Memory B cell (primary cell): ENCODE data around the gene PAX7.

Experiments
- ATAC-seq: fragments of 150-1000 bp; cut with Tn5 transposase; 2 replicates; pipeline ENCODE4 v1.10.0; 2021; ENCODE audit warnings: low read depth, mild to moderate bottlenecking, moderate library complexity
- DNase-seq, 2 donors: peaks; one replicate each; pipeline ENCODE4 v3.0.0; 2022; ENCODE audit warnings: low spot score in 2 of 2
- H3K27ac Mint-ChIP-seq: one replicate; pipeline ENCODE4 v1.8.0; 2022; ENCODE audit warnings: mild to moderate bottlenecking, moderate library complexity, mixed read lengths
- H3K27me3 Mint-ChIP-seq: one replicate; pipeline ENCODE4 v1.8.0; 2022; ENCODE audit warnings: mixed read lengths
- H3K36me3 Mint-ChIP-seq: one replicate; pipeline ENCODE4 v1.8.0; 2022; ENCODE audit warnings: mild to moderate bottlenecking, mixed read lengths
- H3K4me1 Mint-ChIP-seq: one replicate; pipeline ENCODE4 v1.8.0; 2022; ENCODE audit warnings: mixed read lengths
- H3K4me3 Mint-ChIP-seq: one replicate; pipeline ENCODE4 v1.8.0; 2022; ENCODE audit warnings: mild to moderate bottlenecking, moderate library complexity, mixed read lengths
- H3K9me3 Mint-ChIP-seq: one replicate; pipeline ENCODE4 v1.8.0; 2022; ENCODE audit warnings: mixed read lengths

PAX7 gene

DNA sequence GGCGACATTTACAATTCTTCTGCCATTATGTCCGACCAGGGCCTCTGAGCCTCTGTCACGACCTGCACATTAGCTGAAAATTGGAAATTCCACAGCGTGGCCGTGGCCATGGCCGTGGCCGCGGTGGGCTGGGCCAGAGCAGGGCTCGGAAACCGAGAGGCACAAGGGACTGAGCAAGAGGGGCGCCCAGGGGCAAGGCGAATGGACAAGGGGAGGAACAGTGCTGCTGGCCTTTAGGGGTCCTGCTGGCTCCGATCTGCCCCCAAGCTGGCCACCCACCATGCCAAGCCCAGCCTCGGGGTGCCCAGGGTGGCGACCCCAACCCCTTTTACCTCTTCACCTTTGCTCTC lies 153.8 kb downstream of the PAX7 start:
- Mint-ChIP-seq H3K27ac (no peak overlapping the region), H3K36me3 (no peaks in the 10 kb centered on the region), H3K4me3 (no peak overlapping the region), H3K9me3 (no peaks in the 10 kb centered on the region), H3K4me1 (no peaks in the 10 kb centered on the region), H3K27me3 (peaks cover 4% of the 10 kb centered on the region)
- ATAC-seq, result no peak
- no peak for DNase-seq

DNA sequence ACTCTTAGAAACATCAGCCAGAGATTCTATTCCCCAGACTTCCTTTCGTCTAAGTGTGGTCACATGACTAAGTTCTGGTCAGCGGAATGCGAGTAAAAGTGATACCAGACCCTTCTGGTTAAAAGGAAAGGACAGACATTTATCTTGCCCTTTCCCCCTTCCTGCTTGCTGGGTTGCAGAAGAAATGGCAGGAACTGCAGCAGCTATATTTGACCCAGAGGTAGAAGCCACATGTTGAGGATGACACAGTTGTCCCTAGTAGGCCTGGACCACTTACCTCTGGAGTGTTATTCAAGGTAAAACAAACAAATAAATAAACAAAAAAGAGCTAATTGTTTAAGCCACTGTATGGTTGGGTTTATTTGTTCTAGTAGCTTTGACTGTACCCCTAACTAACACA lies 155.5 kb downstream of the PAX7 start:
- DNase-seq, result no peak
- Mint-ChIP-seq H3K36me3 (no peaks in the 10 kb centered on the region), H3K27me3 (peaks cover 12% of the 10 kb centered on the region), H3K27ac (no peak overlapping the region), H3K4me3 (no peak overlapping the region), H3K9me3 (peaks cover 2% of the 10 kb centered on the region), H3K4me1 (no peaks in the 10 kb centered on the region)
- no peak for ATAC-seq

DNA sequence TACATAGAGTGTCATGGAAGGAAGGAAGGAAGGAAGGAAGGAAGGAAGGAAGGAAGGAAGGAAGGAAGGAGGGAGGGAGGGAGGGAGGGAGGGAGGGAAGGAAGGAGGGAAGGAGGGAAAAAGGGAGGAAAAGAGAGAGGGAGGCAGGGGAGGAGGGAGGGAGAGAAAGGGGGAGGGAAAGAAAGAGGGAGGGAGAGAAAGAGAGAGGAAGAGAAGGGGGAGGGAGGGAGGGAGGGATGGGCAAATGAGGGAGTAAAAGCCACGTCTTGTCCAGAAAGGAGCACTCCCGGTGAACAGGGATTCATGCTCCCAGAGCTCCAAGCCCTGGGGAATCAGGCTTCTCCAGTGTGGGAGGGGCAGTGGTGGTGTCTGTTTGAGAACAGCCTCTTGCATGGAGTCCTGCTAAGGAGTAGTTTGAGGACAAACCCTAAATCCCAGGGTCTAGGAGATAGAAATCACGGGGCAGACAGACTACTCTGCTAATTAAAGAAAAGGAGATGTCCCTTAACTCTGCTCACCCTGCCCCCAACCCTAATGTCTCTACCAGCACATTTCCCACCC lies 157.3 kb downstream of the PAX7 start:
- no peak for ATAC-seq

DNA sequence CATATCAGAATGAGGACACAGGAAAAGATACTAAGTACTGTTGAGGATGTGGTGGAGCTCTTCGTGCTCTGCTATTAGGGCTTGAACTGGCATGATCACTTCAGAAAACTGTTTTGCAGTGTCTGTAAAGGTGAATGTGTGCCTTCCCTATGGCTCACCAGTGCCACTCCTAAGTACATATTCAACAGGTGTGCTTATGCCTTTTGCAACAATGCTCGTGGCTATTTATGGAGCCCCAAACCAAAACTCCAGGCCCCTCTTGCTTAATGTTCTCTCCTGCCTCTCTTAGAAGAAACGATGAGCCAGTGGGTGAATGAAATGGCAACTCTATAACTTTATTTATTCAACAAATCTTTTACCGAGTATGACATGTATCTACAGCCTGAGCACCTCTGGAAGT lies 158.6 kb downstream of the PAX7 start:
- Mint-ChIP-seq H3K4me3 (no peak overlapping the region), H3K27ac (no peak overlapping the region), H3K27me3 (peaks cover 20% of the 10 kb centered on the region), H3K4me1 (no peaks in the 10 kb centered on the region), H3K36me3 (no peaks in the 10 kb centered on the region), H3K9me3 (peaks cover 5% of the 10 kb centered on the region)
- no peak for DNase-seq
- ATAC-seq, result no peak

More for the DNA sequence above, 157.3 kb downstream of the PAX7 start:
- Mint-ChIP-seq H3K27me3 (peaks cover 18% of the 10 kb centered on the region), H3K9me3 (peaks cover 5% of the 10 kb centered on the region), H3K4me1 (no peaks in the 10 kb centered on the region), H3K36me3 (no peaks in the 10 kb centered on the region), H3K27ac (no peak overlapping the region), H3K4me3 (no peak overlapping the region)
- no peak for DNase-seq

DNA sequence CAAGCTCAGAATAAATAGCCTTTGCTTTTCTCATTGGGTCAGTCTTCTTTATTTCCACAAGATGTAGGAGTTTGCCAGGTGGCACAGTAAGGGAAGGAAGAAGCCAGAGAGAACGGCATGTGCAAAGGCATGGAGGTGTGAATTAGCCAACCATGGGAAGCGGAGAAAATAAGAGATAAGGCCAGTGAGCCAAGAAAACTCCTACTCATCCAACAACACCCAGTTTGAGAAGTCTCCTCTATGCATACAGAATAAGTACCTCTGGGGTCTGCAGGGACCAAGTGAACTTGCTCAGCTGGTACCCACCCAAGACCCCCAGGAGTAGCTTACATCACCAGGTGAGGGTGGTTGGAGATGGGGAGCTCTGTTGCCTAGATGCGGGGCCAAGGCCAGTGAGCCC lies 162.1 kb downstream of the PAX7 start:
- Mint-ChIP-seq H3K9me3 (peaks cover 5% of the 10 kb centered on the region), H3K27ac (no peak overlapping the region), H3K27me3 (peaks cover 25% of the 10 kb centered on the region), H3K4me1 (no peaks in the 10 kb centered on the region), H3K4me3 (no peak overlapping the region), H3K36me3 (peaks cover 2% of the 10 kb centered on the region)
- DNase-seq (no peak), ATAC-seq (no peak)

DNA sequence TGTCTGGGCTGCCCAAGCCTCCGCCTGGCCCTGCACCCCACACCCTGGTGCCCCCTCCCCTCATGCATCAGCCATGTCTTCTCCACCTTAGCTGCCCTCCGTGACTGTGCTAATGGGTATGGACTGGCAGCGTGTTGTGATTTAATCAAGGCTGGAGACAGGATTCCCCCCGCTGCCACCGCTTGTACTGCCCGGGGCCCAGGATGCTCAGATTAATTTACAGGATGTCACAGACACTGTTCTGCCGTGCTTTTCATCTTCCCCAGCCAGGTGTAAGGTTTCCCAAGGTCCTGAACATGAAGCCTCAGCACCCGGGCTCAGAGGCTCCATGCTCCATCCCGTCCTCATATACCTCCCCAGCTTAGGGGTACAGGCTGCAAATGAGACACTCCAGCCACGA lies 162.5 kb downstream of the PAX7 start:
- H3K36me3 Mint-ChIP-seq, result peaks cover 2% of the 10 kb centered on the region
- no peak for ATAC-seq
- H3K27me3 Mint-ChIP-seq, result peaks cover 25% of the 10 kb centered on the region
- no peak for DNase-seq
- H3K4me3 Mint-ChIP-seq, result no peak overlapping the region
- peaks cover 5% of the 10 kb centered on the region for H3K9me3 Mint-ChIP-seq
- H3K27ac Mint-ChIP-seq, result no peak overlapping the region
- H3K4me1 Mint-ChIP-seq, result no peaks in the 10 kb centered on the region

DNA sequence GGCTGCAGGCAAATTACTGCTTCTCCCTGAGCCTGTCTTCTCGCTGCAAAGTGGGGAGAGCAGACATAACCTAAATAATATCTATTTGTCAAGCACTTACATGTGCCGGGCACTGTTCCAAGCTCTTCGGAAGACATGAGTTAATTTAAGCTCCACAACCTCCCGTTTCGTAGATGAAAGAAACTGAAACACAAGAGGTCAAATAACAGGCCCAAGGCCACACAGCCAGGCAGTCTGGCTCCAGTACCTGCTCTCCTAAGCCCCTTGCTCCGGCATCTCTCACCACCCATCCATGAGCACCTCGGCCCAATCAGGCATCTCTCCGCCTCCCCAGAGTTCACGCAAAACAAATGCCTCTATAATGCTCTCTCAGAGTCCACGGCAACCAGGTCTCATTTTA lies 163.4 kb downstream of the PAX7 start:
- Mint-ChIP-seq H3K27ac (no peak overlapping the region), H3K27me3 (peaks cover 25% of the 10 kb centered on the region), H3K4me3 (no peak overlapping the region), H3K4me1 (no peaks in the 10 kb centered on the region), H3K9me3 (peaks cover 5% of the 10 kb centered on the region), H3K36me3 (peaks cover 2% of the 10 kb centered on the region)
- ATAC-seq, result no peak
- DNase-seq, result no peak

DNA sequence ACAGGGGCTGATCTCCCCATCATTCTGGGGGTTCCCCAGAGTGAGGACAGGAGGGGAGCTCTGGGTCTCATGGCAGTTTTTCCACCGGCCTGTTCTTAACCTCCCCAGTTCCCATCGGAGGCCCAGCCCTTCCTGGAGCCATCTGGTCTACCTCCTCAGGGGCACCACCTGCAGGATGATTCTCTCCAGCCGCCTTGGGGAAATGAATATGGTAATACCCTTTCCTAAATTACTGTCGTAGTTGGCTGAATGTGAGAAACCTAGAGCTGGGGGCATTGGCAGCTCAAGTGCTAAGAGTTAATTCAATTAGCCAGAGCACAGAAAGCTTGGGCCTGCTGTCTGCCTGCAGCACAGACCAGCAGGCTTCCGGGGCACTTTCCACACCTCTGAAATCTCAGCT lies 163.9 kb downstream of the PAX7 start:
- no peak overlapping the region for H3K27ac Mint-ChIP-seq
- peaks cover 24% of the 10 kb centered on the region for H3K27me3 Mint-ChIP-seq
- ATAC-seq, result no peak

DNA sequence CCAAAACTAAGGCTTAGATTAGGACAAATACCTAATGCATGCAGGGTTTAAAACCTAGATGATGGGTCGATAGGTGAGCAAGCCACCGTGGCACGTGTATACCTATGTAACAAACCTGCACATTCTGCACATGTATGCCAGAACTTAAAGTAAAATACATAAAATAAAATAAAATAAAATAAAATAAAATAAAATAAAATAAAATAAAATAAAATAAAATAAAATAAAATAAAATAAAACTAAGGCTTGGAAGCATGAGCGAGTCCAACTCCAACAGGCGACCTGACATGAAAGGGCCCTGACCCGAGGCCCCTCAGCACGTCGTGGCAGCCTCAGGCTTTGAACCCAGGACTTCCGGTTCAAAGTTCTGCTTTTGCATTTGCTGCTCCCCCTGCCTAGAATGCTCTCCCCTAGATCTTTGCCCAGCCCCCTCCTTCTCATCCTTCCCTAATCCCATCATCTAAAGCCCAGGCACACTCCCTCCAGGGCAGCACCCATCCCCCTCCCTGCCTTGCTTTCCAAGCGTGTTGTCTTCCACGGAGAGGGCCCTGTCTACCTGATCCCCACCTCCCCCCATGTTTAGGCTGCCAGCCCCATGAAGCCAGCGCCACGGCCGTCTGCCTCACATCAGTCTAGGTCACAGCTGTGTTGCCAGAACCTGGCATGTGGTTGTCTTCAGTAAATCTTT lies 164.5 kb downstream of the PAX7 start:
- peaks cover 5% of the 10 kb centered on the region for H3K9me3 Mint-ChIP-seq
- no peak overlapping the region for H3K27ac Mint-ChIP-seq
- H3K36me3 Mint-ChIP-seq, result peaks cover 2% of the 10 kb centered on the region
- ATAC-seq, result no peak
- no peaks in the 10 kb centered on the region for H3K4me1 Mint-ChIP-seq
- DNase-seq, result no peak
- peaks cover 20% of the 10 kb centered on the region for H3K27me3 Mint-ChIP-seq
- no peak overlapping the region for H3K4me3 Mint-ChIP-seq

More for the DNA sequence above, 163.9 kb downstream of the PAX7 start:
- Mint-ChIP-seq H3K9me3 (peaks cover 5% of the 10 kb centered on the region), H3K4me1 (no peaks in the 10 kb centered on the region), H3K4me3 (no peak overlapping the region), H3K36me3 (peaks cover 2% of the 10 kb centered on the region)
- no peak for DNase-seq

DNA sequence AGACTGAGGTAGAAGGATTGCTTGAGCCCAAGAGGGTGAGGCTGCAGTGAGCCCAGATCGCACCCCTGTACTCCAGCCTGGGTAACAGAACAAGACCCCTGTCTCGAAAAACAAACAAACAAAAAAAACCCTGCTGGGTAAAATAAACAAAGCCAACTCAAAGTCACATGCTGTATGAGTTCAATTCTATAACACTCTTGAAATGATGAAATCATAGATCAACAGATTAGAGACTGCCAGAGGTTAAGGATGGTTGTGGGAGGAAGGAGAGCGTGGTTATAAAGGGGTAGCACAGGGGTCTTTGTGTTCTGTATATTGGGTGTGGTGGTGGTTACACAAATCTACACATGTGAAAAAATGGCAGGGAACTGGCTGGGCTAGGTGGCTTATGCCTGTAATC lies 166.3 kb downstream of the PAX7 start:
- Mint-ChIP-seq H3K27me3 (peaks cover 14% of the 10 kb centered on the region), H3K4me3 (no peak overlapping the region), H3K9me3 (peaks cover 3% of the 10 kb centered on the region), H3K36me3 (peaks cover 2% of the 10 kb centered on the region), H3K27ac (no peak overlapping the region), H3K4me1 (no peaks in the 10 kb centered on the region)
- no peak for DNase-seq
- no peak for ATAC-seq
